HEK293 (cell line): ENCODE measurements around the gene KIF1A.

Experiments used
- CTCF ChIA-PET: fragments of 350-600 bp; formaldehyde crosslinking; extraction: SDS; loops from one replicate; lab custom pipeline; 2021; ENCODE audit warnings: antibody characterized with exemption; lab: Yijun Ruan, JAX
- POLR2A ChIA-PET: fragments of 300-600 bp; formaldehyde crosslinking; extraction: SDS; loops from one replicate; lab custom pipeline; 2020; ENCODE audit warnings: antibody characterized with exemption, inconsistent platforms; lab: Yijun Ruan, JAX
- H3K27ac ChIP-seq: fragments of 200-500 bp; sonication (Bioruptor generic); 2 replicates; pipeline ENCODE4 v1.5.1; 2014; ENCODE audit warnings: low read depth, low read length, control low read depth, inconsistent platforms; ENCODE audit errors: extremely low read depth
- H3K36me3 ChIP-seq, 2 experiments: fragments of 200-500 bp in 1 of 2; sonication (Bioruptor generic) in 1 of 2; 1 replicate in 1 of 2; 2 replicates in 1 of 2; pipeline ENCODE4 v1.5.1; 2014 to 2017; ENCODE audit warnings: inconsistent platforms in 2 of 2, low read length in 2 of 2; ENCODE audit not compliant: control insufficient read depth in 2 of 2, insufficient read depth in 1 of 2
- H3K4me1 ChIP-seq: fragments of 200-500 bp; sonication (Bioruptor generic); 2 replicates; pipeline ENCODE4 v1.5.1; 2014; ENCODE audit warnings: mild to moderate bottlenecking, low read length, inconsistent platforms; ENCODE audit not compliant: control insufficient read depth, insufficient read depth
- H3K4me3 ChIP-seq: 2 replicates; pipeline ENCODE4 v1.5.1; 2011; ENCODE audit warnings: low read depth, mild to moderate bottlenecking, control low read depth, low read length, moderate library complexity
- H3K9me3 ChIP-seq: fragments of 200-500 bp; sonication (Bioruptor generic); 2 replicates; pipeline ENCODE4 v1.5.1; 2014; ENCODE audit warnings: low read depth, low read length, inconsistent platforms; ENCODE audit not compliant: control insufficient read depth, insufficient read depth
- OVOL3 ChIP-seq: fragments of 450-650 bp; formaldehyde crosslinking; IDR thresholded peaks from 2 replicates; pipeline ENCODE4 v1.5.1; 2016; ENCODE audit warnings: missing biosample characterization, missing genetic modification characterization
- PATZ1 ChIP-seq: fragments of 450-650 bp; formaldehyde crosslinking; IDR thresholded peaks from 2 replicates; pipeline ENCODE4 v1.5.1; 2016; ENCODE audit warnings: missing biosample characterization, missing genetic modification characterization
- REST ChIP-seq: fragments of 450-650 bp; formaldehyde crosslinking; IDR thresholded peaks from 2 replicates; pipeline ENCODE4 v1.5.1; 2016; ENCODE audit warnings: missing biosample characterization, missing genetic modification characterization
- TSHZ1 ChIP-seq: fragments of 450-650 bp; formaldehyde crosslinking; IDR thresholded peaks from 2 replicates; pipeline ENCODE4 v1.5.1; 2016; ENCODE audit warnings: missing biosample characterization, missing genetic modification characterization, borderline replicate concordance
- WT1 ChIP-seq: fragments of 450-650 bp; formaldehyde crosslinking; IDR thresholded peaks from 2 replicates; pipeline ENCODE4 v1.5.1; 2016; ENCODE audit warnings: missing biosample characterization, missing genetic modification characterization
- ZBTB10 ChIP-seq: fragments of 450-650 bp; formaldehyde crosslinking; IDR thresholded peaks from 2 replicates; pipeline ENCODE4 v1.5.1; 2016; ENCODE audit warnings: missing biosample characterization, missing genetic modification characterization
- ZBTB44 ChIP-seq: fragments of 450-650 bp; IDR thresholded peaks from 2 replicates; pipeline ENCODE4 v1.5.1; 2018; ENCODE audit warnings: missing biosample characterization, mild to moderate bottlenecking, missing genetic modification characterization
- ZBTB7A ChIP-seq: fragments of 450-650 bp; formaldehyde crosslinking; IDR thresholded peaks from 2 replicates; pipeline ENCODE4 v1.5.1; 2016; ENCODE audit warnings: low read depth, missing biosample characterization, missing genetic modification characterization
- ZNF132 ChIP-seq: fragments of 450-650 bp; formaldehyde crosslinking; IDR thresholded peaks from 2 replicates; pipeline ENCODE4 v1.5.1; 2017; ENCODE audit warnings: missing biosample characterization, missing genetic modification characterization, borderline replicate concordance
- ZNF174 ChIP-seq: fragments of 450-650 bp; formaldehyde crosslinking; IDR thresholded peaks from 2 replicates; pipeline ENCODE4 v1.5.0; 2017; ENCODE audit warnings: missing biosample characterization, mild to moderate bottlenecking, missing genetic modification characterization
- ZNF26 ChIP-seq: fragments of 450-650 bp; formaldehyde crosslinking; IDR thresholded peaks from 2 replicates; pipeline ENCODE4 v1.5.1; 2016; ENCODE audit warnings: missing biosample characterization, missing genetic modification characterization
- ZNF274 ChIP-seq, 2 experiments: fragments of 200-500 bp in 1 of 2; fragments of 450-650 bp in 1 of 2; sonication (Bioruptor generic) in 1 of 2; formaldehyde crosslinking in 1 of 2; IDR thresholded peaks; 2 replicates each; pipeline versions ENCODE4 v1.5.1 to v1.6.1; 2014 to 2016; ENCODE audit warnings: borderline replicate concordance in 1 of 2, inconsistent platforms in 1 of 2, low read length in 1 of 2, missing biosample characterization in 1 of 2, missing genetic modification characterization in 1 of 2
- ZNF366 ChIP-seq: fragments of 450-650 bp; formaldehyde crosslinking; conservative IDR thresholded peaks from 2 replicates; pipeline ENCODE4 v1.5.1; 2016; ENCODE audit warnings: missing biosample characterization, missing genetic modification characterization
- ZNF488 ChIP-seq: fragments of 450-650 bp; formaldehyde crosslinking; IDR thresholded peaks from 2 replicates; pipeline ENCODE4 v1.5.1; 2016; ENCODE audit warnings: missing biosample characterization, missing genetic modification characterization
- ZNF514 ChIP-seq: fragments of 450-650 bp; formaldehyde crosslinking; IDR thresholded peaks from 2 replicates; pipeline ENCODE4 v1.5.1; 2016; ENCODE audit warnings: missing biosample characterization, missing genetic modification characterization
- ZNF529 ChIP-seq: fragments of 450-650 bp; formaldehyde crosslinking; IDR thresholded peaks from 2 replicates; pipeline ENCODE4 v1.5.1; 2017; ENCODE audit warnings: missing genetic modification characterization, missing biosample characterization; ENCODE audit not compliant: insufficient replicate concordance
- ZNF600 ChIP-seq: fragments of 450-650 bp; formaldehyde crosslinking; IDR thresholded peaks from 2 replicates; pipeline ENCODE4 v1.5.1; 2016; ENCODE audit warnings: missing biosample characterization, missing genetic modification characterization
- ZNF610 ChIP-seq: fragments of 450-650 bp; formaldehyde crosslinking; IDR thresholded peaks from 2 replicates; pipeline ENCODE4 v1.5.1; 2016; ENCODE audit warnings: missing biosample characterization, missing genetic modification characterization, borderline replicate concordance
- ZNF624 ChIP-seq: fragments of 450-650 bp; formaldehyde crosslinking; IDR thresholded peaks from 2 replicates; pipeline ENCODE4 v1.5.1; 2017; ENCODE audit warnings: missing biosample characterization, missing genetic modification characterization
- ZNF707 ChIP-seq: fragments of 450-650 bp; formaldehyde crosslinking; IDR thresholded peaks from 2 replicates; pipeline ENCODE4 v1.5.1; 2016; ENCODE audit warnings: missing biosample characterization, missing genetic modification characterization

The KIF1A gene

GRCh38 chr2:240702640-240703011, 117.4 kb downstream of the KIF1A start:
- POLR2A ChIA-PET: no interaction called here
- TF ChIP-seq PATZ1 (tag by site-specific recombination) (no peak), ZBTB7A (tag by site-specific recombination) (no peak), ZNF488 (tag by site-specific recombination) (no peak), WT1 (tag by site-specific recombination) (no peak), ZNF624 (tag by site-specific recombination) (no peak), ZNF707 (tag by site-specific recombination) (no peak), ZNF529 (no peak), ZNF174 (tag by site-specific recombination) (no peak), OVOL3 (tag by site-specific recombination) (no peak), ZNF274 (IDR thresholded peaks at IDR 0.05; ENCODE audit: low read length) (no peak), ZNF274 (tag by site-specific recombination; IDR thresholded peaks at IDR 0.05; ENCODE audit: borderline replicate concordance) (no peak), REST (tag by site-specific recombination) (no peak), ZNF610 (no peak), ZNF514 (tag by site-specific recombination) (no peak), ZBTB10 (tag by site-specific recombination) (no peak), ZNF600 (tag by site-specific recombination) (no peak), ZNF132 (tag by site-specific recombination) (no peak), ZNF366 (tag by site-specific recombination) (no peak), TSHZ1 (tag by site-specific recombination) (no peak), ZBTB44 (no peak), ZNF26 (tag by site-specific recombination) (no peak)
- Histone ChIP-seq H3K9me3 (no peaks in the 10 kb centered on the region), H3K4me3 (no peak overlapping the region), H3K4me1 (no peaks in the 10 kb centered on the region), H3K36me3 (no peaks in the 10 kb centered on the region), H3K27ac (no peak overlapping the region)
- CTCF ChIA-PET: interaction anchor here (1.0 kb wide), 1 partner anchor 40 kb away, joined by 5 read pairs; no protein-coding TSS in a partner anchor
